ENCODE measurements around the gene OR5L2. TPM values are rescaled to one million over a fixed set of nuclear protein-coding genes. Genes with fewer than 3 reads are reported as not detected.

OR5L2 gene
- not detected in 2 replicates for total RNA-seq (2012; rRNA removed)

DNA sequence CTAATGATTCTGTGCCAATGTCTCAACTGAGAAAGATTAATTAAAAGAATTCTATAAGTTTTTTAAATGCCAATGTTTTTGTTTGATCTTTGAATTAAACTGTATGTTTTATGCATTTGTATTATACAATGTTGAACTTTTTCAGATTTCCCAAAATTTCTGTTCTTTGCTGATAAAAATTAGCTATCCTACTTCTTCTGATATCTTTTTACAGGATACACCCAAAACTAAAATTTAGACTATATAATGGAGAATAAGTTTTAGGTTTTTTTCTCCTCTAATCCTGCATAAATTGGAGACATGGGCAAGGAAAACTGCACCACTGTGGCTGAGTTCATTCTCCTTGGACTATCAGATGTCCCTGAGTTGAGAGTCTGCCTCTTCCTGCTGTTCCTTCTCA is at the start of gene OR5L2:
Gene OR5L2, plus strand, starts transcription at position 301 of the 400 bp plus-strand sequence. Its CDS starts 0 bp downstream, at position 301.
- Histone ChIP-seq H3K36me3 (ENCODE audit: insufficient read depth, low read length) (no peaks in the 10 kb centered on the region), H3K9me3 (replicated peaks; ENCODE audit: low read length) (no peaks in the 10 kb centered on the region), H3K9ac (ENCODE audit: low read depth, low read length) (no peak within 1 kb of the TSS), H3K4me3 (ENCODE audit: low read length) (no peak within 1 kb of the TSS), H3K4me2 (ENCODE audit: low read length) (no peak within 1 kb of the TSS), H3K4me1 (ENCODE audit: control insufficient read depth, insufficient read depth, low read length) (no peaks in the 10 kb centered on the region), H3K27me3 (ENCODE audit: control insufficient read depth, insufficient read depth, low read length) (no peaks in the 10 kb centered on the region)

DNA sequence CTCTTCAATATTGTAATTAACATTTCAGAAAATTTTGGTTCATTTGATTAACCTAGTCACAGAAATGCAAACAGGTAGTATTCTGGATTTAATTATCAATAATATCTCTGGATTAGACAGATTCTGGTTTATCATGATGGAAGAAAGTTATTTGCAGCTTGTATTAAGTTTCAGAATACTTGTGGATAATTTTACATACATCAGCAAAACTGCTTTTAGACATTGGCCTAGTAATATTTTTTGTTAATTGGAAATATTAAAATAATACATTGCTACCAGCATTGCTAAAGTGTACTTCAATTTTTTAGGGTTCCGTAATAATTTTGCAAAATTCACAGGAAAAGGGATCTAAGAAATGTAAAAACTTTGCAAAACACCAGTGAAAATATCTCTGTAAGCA is 35.4 kb upstream of the OR5L2 start:
- Histone ChIP-seq H3K9ac (ENCODE audit: low read depth, low read length) (no peak overlapping the region), H3K4me3 (ENCODE audit: low read length) (no peak overlapping the region), H3K36me3 (ENCODE audit: insufficient read depth, low read length) (no peaks in the 10 kb centered on the region), H3K27me3 (ENCODE audit: control insufficient read depth, insufficient read depth, low read length) (no peaks in the 10 kb centered on the region), H3K4me2 (ENCODE audit: low read length) (no peak overlapping the region), H3K4me1 (ENCODE audit: control insufficient read depth, insufficient read depth, low read length) (no peaks in the 10 kb centered on the region), H3K9me3 (replicated peaks; ENCODE audit: low read length) (no peaks in the 10 kb centered on the region)

DNA sequence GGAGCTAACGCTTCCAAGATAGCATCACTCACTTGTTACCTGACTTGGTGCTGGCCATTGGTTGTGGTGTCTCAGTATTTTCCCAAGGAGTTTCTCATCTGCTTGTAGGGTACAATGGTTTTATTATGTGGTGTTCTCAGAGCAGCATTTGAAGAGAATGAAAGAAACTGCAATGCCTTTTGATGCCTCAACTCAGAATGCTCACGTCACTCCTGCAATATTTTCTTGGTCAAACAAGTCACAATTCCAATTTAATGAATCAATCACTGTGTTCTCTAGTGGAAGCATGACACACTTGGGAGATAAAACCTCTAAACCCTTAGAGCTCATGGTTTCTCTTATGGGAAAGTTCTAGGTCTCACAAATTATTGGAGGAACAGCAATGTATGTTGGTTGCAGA is 33.7 kb upstream of the OR5L2 start:
- Histone ChIP-seq H3K4me3 (ENCODE audit: low read length) (no peak overlapping the region), H3K4me2 (ENCODE audit: low read length) (no peak overlapping the region), H3K9ac (ENCODE audit: low read depth, low read length) (no peak overlapping the region), H3K27me3 (ENCODE audit: control insufficient read depth, insufficient read depth, low read length) (no peaks in the 10 kb centered on the region), H3K9me3 (replicated peaks; ENCODE audit: low read length) (no peaks in the 10 kb centered on the region), H3K36me3 (ENCODE audit: insufficient read depth, low read length) (no peaks in the 10 kb centered on the region), H3K4me1 (ENCODE audit: control insufficient read depth, insufficient read depth, low read length) (no peaks in the 10 kb centered on the region)

DNA sequence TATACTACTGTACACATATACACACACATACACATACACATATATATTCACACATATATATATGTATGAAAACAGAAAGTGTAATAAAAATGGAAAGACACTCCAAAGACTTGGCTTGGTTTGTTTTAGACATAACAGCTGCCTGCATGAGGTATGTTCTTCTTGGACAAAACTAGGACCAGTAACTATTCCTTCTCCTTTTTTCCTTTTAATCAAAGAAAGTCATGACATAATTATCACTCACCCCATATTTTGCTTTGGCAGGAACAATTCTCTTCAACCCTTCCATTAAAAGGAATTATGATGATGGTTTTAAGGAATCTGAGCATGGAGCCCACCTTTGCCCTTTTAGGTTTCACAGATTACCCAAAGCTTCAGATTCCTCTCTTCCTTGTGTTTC is 31.8 kb upstream of the OR5L2 start, which contains the start of gene OR5D14:
Gene OR5D14, plus strand, starts transcription at position 301 of the 400 bp plus-strand sequence. Its CDS starts 0 bp downstream, at position 301.
- Histone ChIP-seq H3K4me1 (ENCODE audit: control insufficient read depth, insufficient read depth, low read length) (no peaks in the 10 kb centered on the region), H3K9me3 (replicated peaks; ENCODE audit: low read length) (no peaks in the 10 kb centered on the region), H3K4me3 (ENCODE audit: low read length) (no peak within 1 kb of the TSS), H3K4me2 (ENCODE audit: low read length) (no peak within 1 kb of the TSS), H3K36me3 (ENCODE audit: insufficient read depth, low read length) (no peaks in the 10 kb centered on the region), H3K9ac (ENCODE audit: low read depth, low read length) (no peak within 1 kb of the TSS), H3K27me3 (ENCODE audit: control insufficient read depth, insufficient read depth, low read length) (no peaks in the 10 kb centered on the region)

DNA sequence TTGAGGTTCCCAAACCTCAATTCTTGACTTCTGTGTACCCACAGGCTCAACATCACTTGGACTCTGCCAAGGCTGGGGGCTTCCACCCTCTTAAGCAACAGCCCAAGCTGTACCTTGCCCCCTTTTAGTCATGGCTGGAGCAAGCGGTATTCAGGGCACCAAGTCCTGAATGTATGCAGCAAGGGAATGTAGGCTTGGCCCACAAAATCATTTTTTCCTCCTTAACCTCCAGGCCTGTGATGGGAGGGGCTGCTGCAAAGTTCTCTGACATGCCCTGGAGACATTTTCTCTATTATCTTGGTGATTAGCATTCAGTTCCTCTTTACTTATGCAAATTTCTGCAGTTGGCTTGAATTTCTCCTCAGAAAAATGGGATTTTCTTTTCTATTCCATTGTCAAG is 20.8 kb upstream of the OR5L2 start:
- Histone ChIP-seq H3K4me1 (ENCODE audit: control insufficient read depth, insufficient read depth, low read length) (no peaks in the 10 kb centered on the region), H3K4me2 (ENCODE audit: low read length) (no peak overlapping the region), H3K4me3 (ENCODE audit: low read length) (no peak overlapping the region), H3K27me3 (ENCODE audit: control insufficient read depth, insufficient read depth, low read length) (no peaks in the 10 kb centered on the region), H3K36me3 (ENCODE audit: insufficient read depth, low read length) (no peaks in the 10 kb centered on the region), H3K9me3 (replicated peaks; ENCODE audit: low read length) (peaks cover 4% of the 10 kb centered on the region), H3K9ac (ENCODE audit: low read depth, low read length) (no peak overlapping the region)

DNA sequence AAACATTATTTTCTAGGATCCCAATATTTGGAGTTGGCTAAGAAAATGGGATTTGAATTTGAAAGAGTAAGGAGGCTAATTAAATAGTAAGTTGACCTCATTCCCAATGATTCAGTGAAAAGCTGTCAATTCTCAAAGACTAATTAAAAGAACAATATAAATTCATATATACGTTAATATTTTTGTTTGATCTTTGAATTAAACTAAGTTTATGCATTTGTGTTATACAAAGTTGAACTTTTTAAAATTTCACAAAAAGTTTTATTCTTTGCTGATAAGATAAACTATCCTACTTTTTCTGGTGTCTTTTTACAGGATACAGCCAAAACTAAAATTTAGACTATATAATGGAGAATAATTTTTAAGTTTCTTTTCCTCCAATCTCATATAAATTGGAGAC is 16.0 kb upstream of the OR5L2 start, which contains the start of gene OR5L1:
Gene OR5L1, plus strand, starts transcription at position 301 of the 400 bp plus-strand sequence. CDS start 100 bp downstream, outside the sequence.
- no peak within 1 kb of the TSS for H3K4me3 ChIP-seq (ENCODE audit: low read length)

DNA sequence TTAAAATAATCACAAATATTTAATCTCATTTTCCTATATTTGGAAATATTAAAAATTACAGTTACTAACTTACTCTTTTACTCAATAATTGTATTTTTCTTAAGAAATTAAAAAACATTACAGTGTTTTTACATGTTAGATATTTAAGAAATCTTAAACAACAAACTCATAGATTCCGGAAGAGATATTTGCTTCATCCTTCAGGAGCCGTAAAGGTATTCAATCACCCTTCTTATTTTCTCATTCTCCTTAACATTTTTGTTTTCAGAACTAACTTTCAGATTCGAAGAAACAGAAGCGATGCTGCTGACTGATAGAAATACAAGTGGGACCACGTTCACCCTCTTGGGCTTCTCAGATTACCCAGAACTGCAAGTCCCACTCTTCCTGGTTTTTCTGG is 7.7 kb upstream of the OR5L2 start, which contains the start of gene OR5D18:
Gene OR5D18, plus strand, starts transcription at position 301 of the 400 bp plus-strand sequence. Its CDS starts 0 bp downstream, at position 301.
- Histone ChIP-seq H3K4me1 (ENCODE audit: control insufficient read depth, insufficient read depth, low read length) (no peaks in the 10 kb centered on the region), H3K36me3 (ENCODE audit: insufficient read depth, low read length) (no peaks in the 10 kb centered on the region), H3K27me3 (ENCODE audit: control insufficient read depth, insufficient read depth, low read length) (no peaks in the 10 kb centered on the region), H3K4me2 (ENCODE audit: low read length) (no peak within 1 kb of the TSS), H3K9me3 (replicated peaks; ENCODE audit: low read length) (peaks cover 5% of the 10 kb centered on the region), H3K9ac (ENCODE audit: low read depth, low read length) (no peak within 1 kb of the TSS), H3K4me3 (ENCODE audit: low read length) (no peak within 1 kb of the TSS)

More for the DNA sequence above, 16.0 kb upstream of the OR5L2 start, which contains the start of gene OR5L1:
- no peak within 1 kb of the TSS for H3K9ac ChIP-seq (ENCODE audit: low read depth, low read length)
- no peaks in the 10 kb centered on the region for H3K27me3 ChIP-seq (ENCODE audit: control insufficient read depth, insufficient read depth, low read length)
- H3K4me2 ChIP-seq (ENCODE audit: low read length) = no peak within 1 kb of the TSS
- peaks cover 4% of the 10 kb centered on the region for H3K9me3 ChIP-seq (replicated peaks; ENCODE audit: low read length)
- H3K36me3 ChIP-seq (ENCODE audit: insufficient read depth, low read length) = no peaks in the 10 kb centered on the region
- H3K4me1 ChIP-seq (ENCODE audit: control insufficient read depth, insufficient read depth, low read length) = no peaks in the 10 kb centered on the region

DNA sequence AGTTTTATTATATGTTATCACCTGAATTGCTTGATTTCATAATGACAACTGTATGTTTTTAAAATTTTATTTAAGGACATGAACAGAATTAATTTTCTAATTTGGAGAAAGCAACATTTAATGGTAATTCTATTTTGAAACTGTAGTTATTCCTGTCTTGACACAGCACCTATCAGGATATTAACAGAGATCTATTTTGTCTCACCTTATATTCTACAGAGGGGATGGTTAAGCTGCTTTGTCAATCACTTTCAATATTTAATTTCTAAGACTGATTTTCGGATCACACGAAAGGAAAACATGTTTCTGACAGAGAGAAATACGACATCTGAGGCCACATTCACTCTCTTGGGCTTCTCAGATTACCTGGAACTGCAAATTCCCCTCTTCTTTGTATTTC is 11.4 kb downstream of the OR5L2 start, which contains the start of gene OR5D16:
Gene OR5D16, plus strand, starts transcription at position 301 of the 400 bp plus-strand sequence. Its CDS starts 0 bp downstream, at position 301.
- Histone ChIP-seq H3K9ac (ENCODE audit: low read depth, low read length) (no peak within 1 kb of the TSS), H3K9me3 (replicated peaks; ENCODE audit: low read length) (no peaks in the 10 kb centered on the region), H3K4me1 (ENCODE audit: control insufficient read depth, insufficient read depth, low read length) (no peaks in the 10 kb centered on the region), H3K4me3 (ENCODE audit: low read length) (no peak within 1 kb of the TSS), H3K36me3 (ENCODE audit: insufficient read depth, low read length) (no peaks in the 10 kb centered on the region), H3K27me3 (ENCODE audit: control insufficient read depth, insufficient read depth, low read length) (no peaks in the 10 kb centered on the region), H3K4me2 (ENCODE audit: low read length) (no peak within 1 kb of the TSS)

DNA sequence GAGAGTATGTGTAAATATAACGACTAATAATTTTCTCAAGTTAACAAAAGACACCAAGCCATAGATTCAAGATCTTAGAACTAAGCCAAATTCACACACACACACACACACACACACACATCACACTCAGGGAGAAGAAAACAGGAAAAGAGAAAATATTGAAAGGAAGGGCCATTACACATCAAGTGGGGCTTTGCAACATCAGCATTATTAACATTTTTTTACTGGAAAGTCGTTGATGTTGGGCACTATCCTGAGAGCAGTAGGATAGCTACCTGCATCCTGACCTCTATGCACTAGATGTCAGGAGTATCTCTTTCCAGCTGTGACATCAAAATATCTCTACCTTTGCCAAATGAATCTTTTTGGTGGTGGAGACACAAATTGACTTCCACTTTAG is 20.4 kb downstream of the OR5L2 start:
- no peaks in the 10 kb centered on the region for H3K9me3 ChIP-seq (replicated peaks; ENCODE audit: low read length)
- H3K4me1 ChIP-seq (ENCODE audit: control insufficient read depth, insufficient read depth, low read length) = no peaks in the 10 kb centered on the region
- H3K36me3 ChIP-seq (ENCODE audit: insufficient read depth, low read length) = no peaks in the 10 kb centered on the region
- no peak overlapping the region for H3K4me2 ChIP-seq (ENCODE audit: low read length)
- H3K9ac ChIP-seq (ENCODE audit: low read depth, low read length) = no peak overlapping the region
- no peak overlapping the region for H3K4me3 ChIP-seq (ENCODE audit: low read length)
- H3K27me3 ChIP-seq (ENCODE audit: control insufficient read depth, insufficient read depth, low read length) = no peaks in the 10 kb centered on the region

DNA sequence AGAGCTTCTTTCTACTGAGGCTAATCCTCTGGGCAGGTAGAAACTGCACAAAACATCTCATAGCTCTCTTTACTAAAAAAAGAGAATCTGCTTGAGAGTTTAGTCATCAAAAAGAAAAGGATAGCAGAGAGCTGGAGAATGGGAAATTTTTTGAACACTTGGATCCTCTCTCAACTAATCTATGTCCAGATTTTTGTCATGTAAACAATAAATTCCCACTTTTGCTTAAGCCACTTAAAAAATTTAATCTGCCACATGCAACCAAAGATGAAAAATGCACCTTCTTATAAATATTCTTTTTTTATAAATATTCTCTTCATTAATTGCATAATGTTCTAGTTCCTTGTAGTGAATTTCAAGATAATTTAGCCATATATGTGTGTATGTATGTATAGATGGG is 22.0 kb downstream of the OR5L2 start:
- no peak overlapping the region for H3K4me3 ChIP-seq (ENCODE audit: low read length)
- H3K9me3 ChIP-seq (replicated peaks; ENCODE audit: low read length) = no peaks in the 10 kb centered on the region
- H3K9ac ChIP-seq (ENCODE audit: low read depth, low read length) = no peak overlapping the region
- no peaks in the 10 kb centered on the region for H3K36me3 ChIP-seq (ENCODE audit: insufficient read depth, low read length)
- H3K27me3 ChIP-seq (ENCODE audit: control insufficient read depth, insufficient read depth, low read length) = no peaks in the 10 kb centered on the region
- H3K4me2 ChIP-seq (ENCODE audit: low read length) = no peak overlapping the region
- no peaks in the 10 kb centered on the region for H3K4me1 ChIP-seq (ENCODE audit: control insufficient read depth, insufficient read depth, low read length)

DNA sequence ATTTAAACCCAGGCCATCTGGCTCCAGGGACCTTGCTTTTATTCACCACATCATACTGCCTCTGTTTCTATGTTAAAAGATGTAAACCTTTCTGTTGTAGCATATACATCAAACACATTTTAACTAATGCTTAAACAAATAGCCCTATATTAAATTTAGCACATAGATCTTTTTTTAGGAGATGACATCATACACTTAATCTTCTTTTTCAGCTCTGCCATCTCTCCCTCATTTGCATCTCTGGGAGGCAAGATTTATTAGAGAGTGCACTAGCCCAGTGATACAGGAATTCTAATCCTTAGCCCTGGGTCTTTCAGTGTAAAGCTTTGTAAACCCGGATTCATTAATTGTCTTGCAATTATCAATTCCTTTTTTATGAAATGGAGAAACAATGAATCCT is 25.1 kb downstream of the OR5L2 start:
- no peak overlapping the region for H3K4me3 ChIP-seq (ENCODE audit: low read length)
- H3K36me3 ChIP-seq (ENCODE audit: insufficient read depth, low read length) = no peaks in the 10 kb centered on the region
- H3K9me3 ChIP-seq (replicated peaks; ENCODE audit: low read length) = peaks cover 9% of the 10 kb centered on the region
- no peak overlapping the region for H3K9ac ChIP-seq (ENCODE audit: low read depth, low read length)
- no peaks in the 10 kb centered on the region for H3K4me1 ChIP-seq (ENCODE audit: control insufficient read depth, insufficient read depth, low read length)
- H3K27me3 ChIP-seq (ENCODE audit: control insufficient read depth, insufficient read depth, low read length) = no peaks in the 10 kb centered on the region
- no peak overlapping the region for H3K4me2 ChIP-seq (ENCODE audit: low read length)

DNA sequence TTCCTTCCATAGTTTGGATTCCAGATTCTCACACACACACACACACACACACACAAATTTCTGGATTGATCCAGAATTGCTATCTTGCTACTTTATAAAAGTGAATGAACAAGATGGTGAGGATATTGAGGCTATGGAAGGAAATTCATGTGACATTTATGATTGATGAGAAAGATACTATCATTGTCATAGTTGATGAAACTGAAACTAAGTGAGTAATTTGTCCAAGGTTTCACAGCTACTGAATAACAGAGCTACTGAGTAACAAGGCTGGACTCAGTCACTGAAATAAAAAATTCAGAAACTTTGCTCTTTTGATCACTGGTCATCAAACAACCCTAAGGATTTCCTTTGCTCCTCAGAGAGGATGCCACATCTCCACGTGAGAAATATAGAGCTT is 27.7 kb downstream of the OR5L2 start:
- Histone ChIP-seq H3K4me1 (ENCODE audit: control insufficient read depth, insufficient read depth, low read length) (no peaks in the 10 kb centered on the region), H3K9me3 (replicated peaks; ENCODE audit: low read length) (peaks cover 9% of the 10 kb centered on the region), H3K4me3 (ENCODE audit: low read length) (no peak overlapping the region), H3K27me3 (ENCODE audit: control insufficient read depth, insufficient read depth, low read length) (no peaks in the 10 kb centered on the region), H3K9ac (ENCODE audit: low read depth, low read length) (no peak overlapping the region), H3K36me3 (ENCODE audit: insufficient read depth, low read length) (no peaks in the 10 kb centered on the region), H3K4me2 (ENCODE audit: low read length) (no peak overlapping the region)

Measured in skeletal muscle satellite cell (primary cell).